Measurements from ENCODE around the gene HOXA5.

HOXA5 gene

DNA sequence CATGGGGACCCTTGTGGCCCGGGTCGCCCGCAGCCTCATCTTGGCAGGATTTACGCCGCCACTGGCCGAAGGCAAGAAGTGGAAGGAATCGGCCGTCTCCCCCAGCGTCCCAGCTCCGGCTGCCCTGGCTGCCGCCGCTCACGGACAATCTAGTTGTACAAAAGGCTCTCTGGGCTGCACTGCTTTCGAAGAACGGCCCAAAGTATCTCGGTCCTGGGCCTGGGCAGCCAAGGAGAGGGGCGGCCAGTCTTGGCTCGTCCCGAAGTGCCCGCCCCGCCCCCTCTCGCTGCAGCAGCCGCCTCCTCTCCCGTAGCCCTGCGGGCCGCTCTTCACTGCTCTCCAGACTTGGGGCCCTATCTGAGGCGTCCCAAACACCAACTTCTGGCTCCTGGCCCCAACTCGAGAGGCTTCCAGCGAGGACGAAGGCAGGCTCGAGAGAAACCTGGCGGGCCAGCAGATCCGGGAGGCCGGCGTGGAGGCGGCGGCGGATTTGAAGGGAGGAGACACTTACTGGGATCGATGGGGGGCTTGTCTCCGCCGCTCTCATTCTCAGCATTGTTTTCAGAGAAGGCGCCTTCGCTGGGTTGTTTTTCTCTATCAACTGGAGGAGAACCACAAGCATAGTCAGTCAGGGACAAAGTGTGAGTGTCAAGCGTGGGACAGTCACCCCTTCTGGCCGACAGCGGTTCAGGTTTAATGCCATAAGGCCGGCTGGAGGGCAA, 21.0 kb upstream of the HOXA5 start (continued):
- TF ChIP-seq, protein P1, sequence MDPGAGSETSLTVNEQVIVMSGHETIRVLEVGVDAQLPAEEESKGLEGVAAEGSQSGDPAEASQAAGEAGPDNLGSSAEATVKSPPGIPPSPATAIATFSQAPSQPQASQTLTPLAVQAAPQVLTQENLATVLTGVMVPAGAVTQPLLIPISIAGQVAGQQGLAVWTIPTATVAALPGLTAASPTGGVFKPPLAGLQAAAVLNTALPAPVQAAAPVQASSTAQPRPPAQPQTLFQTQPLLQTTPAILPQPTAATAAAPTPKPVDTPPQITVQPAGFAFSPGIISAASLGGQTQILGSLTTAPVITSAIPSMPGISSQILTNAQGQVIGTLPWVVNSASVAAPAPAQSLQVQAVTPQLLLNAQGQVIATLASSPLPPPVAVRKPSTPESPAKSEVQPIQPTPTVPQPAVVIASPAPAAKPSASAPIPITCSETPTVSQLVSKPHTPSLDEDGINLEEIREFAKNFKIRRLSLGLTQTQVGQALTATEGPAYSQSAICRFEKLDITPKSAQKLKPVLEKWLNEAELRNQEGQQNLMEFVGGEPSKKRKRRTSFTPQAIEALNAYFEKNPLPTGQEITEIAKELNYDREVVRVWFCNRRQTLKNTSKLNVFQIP (CRISPR knock-in tag; IDR thresholded peaks at IDR 0.05; ENCODE audit: borderline replicate concordance, low read depth) = no peak
- TF ChIP-seq ISL1 (CRISPR knock-in tag; IDR thresholded peaks at IDR 0.05) (no peak), ZC3H10 (CRISPR knock-in tag; IDR thresholded peaks at IDR 0.05) (no peak), TCF4 (CRISPR knock-in tag; IDR thresholded peaks at IDR 0.05; ENCODE audit: borderline replicate concordance) (no peak), GLIS3 (CRISPR knock-in tag; IDR thresholded peaks at IDR 0.05) (no peak), ZNF8 (CRISPR knock-in tag; IDR thresholded peaks at IDR 0.05) (no peak), BACH2 (CRISPR knock-in tag; IDR thresholded peaks at IDR 0.05; ENCODE audit: borderline replicate concordance) (no peak)

DNA sequence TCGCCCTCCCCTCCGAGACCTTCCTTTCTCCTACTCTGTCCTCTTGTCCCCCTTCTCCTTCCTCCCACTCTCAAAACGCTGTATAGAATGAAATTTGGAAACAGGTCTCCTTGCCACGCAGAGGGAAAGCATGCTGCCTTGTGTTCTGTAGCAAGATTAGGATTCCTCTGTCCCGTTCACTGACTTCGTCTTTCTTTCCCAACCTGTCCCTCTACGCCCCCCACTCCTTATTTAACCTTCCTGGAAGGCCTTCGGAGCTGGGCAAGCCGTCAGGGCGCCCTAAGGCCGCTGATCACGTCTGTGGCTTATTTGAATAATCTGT, 20.5 kb upstream of the HOXA5 start:
- no peak for ATAC-seq
- TF ChIP-seq RARB (CRISPR knock-in tag; IDR thresholded peaks at IDR 0.05) = no peak
- TF ChIP-seq, protein P1 (CRISPR knock-in tag; IDR thresholded peaks at IDR 0.05; ENCODE audit: borderline replicate concordance, low read depth) = no peak
- TF ChIP-seq, protein P2, sequence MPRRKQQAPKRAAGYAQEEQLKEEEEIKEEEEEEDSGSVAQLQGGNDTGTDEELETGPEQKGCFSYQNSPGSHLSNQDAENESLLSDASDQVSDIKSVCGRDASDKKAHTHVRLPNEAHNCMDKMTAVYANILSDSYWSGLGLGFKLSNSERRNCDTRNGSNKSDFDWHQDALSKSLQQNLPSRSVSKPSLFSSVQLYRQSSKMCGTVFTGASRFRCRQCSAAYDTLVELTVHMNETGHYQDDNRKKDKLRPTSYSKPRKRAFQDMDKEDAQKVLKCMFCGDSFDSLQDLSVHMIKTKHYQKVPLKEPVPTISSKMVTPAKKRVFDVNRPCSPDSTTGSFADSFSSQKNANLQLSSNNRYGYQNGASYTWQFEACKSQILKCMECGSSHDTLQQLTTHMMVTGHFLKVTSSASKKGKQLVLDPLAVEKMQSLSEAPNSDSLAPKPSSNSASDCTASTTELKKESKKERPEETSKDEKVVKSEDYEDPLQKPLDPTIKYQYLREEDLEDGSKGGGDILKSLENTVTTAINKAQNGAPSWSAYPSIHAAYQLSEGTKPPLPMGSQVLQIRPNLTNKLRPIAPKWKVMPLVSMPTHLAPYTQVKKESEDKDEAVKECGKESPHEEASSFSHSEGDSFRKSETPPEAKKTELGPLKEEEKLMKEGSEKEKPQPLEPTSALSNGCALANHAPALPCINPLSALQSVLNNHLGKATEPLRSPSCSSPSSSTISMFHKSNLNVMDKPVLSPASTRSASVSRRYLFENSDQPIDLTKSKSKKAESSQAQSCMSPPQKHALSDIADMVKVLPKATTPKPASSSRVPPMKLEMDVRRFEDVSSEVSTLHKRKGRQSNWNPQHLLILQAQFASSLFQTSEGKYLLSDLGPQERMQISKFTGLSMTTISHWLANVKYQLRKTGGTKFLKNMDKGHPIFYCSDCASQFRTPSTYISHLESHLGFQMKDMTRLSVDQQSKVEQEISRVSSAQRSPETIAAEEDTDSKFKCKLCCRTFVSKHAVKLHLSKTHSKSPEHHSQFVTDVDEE (CRISPR knock-in tag; IDR thresholded peaks at IDR 0.05) = no peak
- no peak for TF ChIP-seq BACH2 (CRISPR knock-in tag; IDR thresholded peaks at IDR 0.05; ENCODE audit: borderline replicate concordance)
- no peak for TF ChIP-seq GLIS3 (CRISPR knock-in tag; IDR thresholded peaks at IDR 0.05)
- no peak for TF ChIP-seq PPARA (CRISPR knock-in tag; IDR thresholded peaks at IDR 0.05; ENCODE audit: borderline replicate concordance)
- TF ChIP-seq SNAI2 (CRISPR knock-in tag; IDR thresholded peaks at IDR 0.05) = no peak
- TF ChIP-seq OSR1 (CRISPR knock-in tag; IDR thresholded peaks at IDR 0.05) = no peak
- no peak for TF ChIP-seq ZNF70 (CRISPR knock-in tag; IDR thresholded peaks at IDR 0.05)

GRCh38 chr7:27163288-27164044, 20.0 kb upstream of the HOXA5 start:
- no peak for TF ChIP-seq SNAI2 (CRISPR knock-in tag; IDR thresholded peaks at IDR 0.05)
- no peak for TF ChIP-seq TCF4 (CRISPR knock-in tag; IDR thresholded peaks at IDR 0.05; ENCODE audit: borderline replicate concordance)
- TF ChIP-seq ZNF565 (CRISPR knock-in tag; conservative IDR thresholded peaks at IDR 0.05; ENCODE audit: low read depth) = no peak
- TF ChIP-seq ESRRG (CRISPR knock-in tag; IDR thresholded peaks at IDR 0.05) = no peak
- TF ChIP-seq TOX (CRISPR knock-in tag; IDR thresholded peaks at IDR 0.05; ENCODE audit: borderline replicate concordance) = no peak
- TF ChIP-seq ZNF8 (CRISPR knock-in tag; IDR thresholded peaks at IDR 0.05) = no peak
- no peak for ATAC-seq

GRCh38 chr7:27162561-27163287, 19.2 kb upstream of the HOXA5 start:
- TF ChIP-seq TOX (CRISPR knock-in tag; IDR thresholded peaks at IDR 0.05; ENCODE audit: borderline replicate concordance) (no peak), PPARA (CRISPR knock-in tag; IDR thresholded peaks at IDR 0.05; ENCODE audit: borderline replicate concordance) (no peak)
- ATAC-seq = no peak
